ENCODE measurements around the gene POR. TPM values are rescaled to one million over a fixed set of nuclear protein-coding genes. Genes with fewer than 3 reads are reported as not detected.

POR gene
- total RNA-seq, 1 experiment from 2014 or later, result 70.9 TPM

DNA sequence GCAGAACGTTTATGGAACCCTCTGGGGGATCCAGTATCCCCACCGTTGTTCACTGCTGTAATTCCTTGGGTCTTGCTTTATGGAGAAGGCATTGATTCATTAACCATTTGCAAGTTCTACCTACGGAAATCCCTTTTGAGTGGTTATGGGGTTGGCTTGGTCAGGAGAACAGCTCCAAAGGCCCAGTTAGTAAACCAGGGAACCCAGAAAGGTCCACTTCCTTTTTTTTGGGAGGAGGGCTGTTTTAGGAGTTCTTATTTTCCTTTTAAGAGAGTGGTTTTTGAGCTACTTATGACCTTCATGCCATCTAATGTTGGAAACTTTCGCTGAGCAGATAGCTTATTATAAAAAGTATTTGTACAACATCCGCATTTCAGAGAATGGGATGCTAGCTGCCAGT is 1.3 kb downstream of the POR start:
- no peak for DNase-seq (ENCODE audit: low spot score)

DNA sequence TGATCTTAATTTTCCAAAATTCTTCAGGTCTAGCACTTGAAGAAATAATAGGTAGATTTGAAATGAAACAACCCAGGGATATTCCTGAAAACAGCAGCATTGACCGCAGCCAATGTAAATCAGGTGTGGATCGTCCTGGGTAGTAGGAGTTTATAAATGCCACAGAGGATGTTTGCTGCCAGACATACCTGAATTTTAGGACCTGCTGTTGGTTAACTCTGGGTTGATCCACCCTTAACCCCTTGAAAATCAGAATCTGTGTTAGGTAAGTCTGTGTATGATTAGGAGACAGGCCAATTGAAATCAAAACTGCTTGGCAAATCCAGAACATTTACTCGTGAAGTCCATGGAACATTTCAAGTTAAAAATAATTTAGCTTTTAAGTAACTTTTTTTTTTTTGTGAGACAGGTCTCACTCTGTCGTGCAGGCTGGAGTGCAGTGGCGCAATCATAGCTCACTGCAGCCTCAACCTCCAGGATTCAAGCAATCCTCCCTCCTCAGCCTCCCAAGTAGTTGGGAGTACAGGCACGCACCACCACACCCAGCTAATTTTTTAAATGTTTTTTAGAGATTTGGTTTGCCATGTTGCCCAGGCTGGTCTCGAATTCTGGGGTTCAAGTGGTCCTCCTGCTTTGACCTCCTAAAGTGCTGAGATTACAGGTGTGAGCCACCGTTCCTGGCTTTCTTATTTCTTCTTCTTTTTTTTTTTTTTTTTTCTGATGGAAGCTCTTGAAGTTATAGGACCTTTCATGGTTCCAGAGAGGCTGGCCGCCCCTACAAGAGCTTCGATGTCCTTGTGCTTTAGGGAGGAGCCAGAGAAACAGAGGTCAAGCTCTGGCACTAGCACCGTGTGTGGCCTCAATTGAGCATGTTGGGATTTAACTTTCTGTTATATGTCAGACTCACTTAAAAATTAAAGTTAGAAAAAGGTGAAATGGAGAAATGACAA is 2.0 kb downstream of the POR start:
- DNase-seq (ENCODE audit: low spot score), result no peak

DNA sequence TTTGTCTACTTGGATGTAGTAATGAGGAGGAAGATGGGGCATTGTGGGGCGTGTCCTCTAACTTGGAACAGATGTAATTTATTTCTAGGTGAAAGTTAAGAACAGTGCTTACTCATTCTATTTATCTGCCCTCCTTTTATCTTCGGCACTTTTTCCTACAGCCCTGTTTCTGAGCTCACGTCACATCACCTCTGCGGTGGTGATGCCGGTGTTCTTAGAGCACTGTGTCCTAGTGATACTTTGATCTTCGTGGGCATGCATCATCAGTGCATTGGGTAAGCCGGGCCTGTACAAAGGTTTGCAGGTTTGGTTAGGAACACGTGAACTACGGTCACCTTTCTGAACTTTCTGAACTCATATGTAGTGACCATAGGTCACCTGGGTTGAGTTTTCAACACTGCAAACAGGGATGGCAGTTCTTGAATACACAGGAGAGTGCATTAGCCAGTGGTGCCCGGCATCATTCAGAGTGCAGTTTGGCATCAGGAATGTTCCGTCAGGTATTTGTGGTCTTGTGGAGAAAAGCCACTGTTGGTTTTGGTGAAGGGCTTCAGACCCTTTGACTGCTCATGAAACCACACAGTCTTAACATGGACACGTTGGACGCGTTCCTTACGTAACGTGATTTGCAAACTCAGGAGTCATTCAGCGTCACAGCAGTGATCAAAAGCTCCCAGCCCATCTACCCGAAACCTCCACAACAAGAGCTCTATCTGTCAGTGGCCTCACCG is 5.6 kb downstream of the POR start:
- DNase-seq (ENCODE audit: low spot score), result peak; percentile 67

DNA sequence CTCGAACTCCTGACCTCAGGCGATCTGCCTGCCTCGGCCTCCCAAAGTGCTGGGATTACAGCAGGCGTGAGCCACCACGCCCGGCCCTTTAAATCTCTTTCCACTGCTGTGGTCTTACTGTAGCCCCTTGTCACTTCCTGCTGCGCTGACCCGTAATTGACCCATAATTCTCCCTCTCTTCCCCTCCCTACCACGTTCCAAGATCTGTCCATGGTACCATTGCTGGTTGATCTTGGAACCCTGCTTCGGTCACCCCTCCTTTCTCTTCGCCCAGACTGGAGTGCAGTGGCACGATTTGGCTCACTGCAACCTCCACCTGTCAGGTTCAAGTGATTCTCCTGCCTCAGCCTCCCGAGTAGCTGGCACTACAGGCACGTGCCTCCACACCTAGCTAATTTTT is 6.5 kb downstream of the POR start:
- DNase-seq (ENCODE audit: low spot score), result no peak

DNA sequence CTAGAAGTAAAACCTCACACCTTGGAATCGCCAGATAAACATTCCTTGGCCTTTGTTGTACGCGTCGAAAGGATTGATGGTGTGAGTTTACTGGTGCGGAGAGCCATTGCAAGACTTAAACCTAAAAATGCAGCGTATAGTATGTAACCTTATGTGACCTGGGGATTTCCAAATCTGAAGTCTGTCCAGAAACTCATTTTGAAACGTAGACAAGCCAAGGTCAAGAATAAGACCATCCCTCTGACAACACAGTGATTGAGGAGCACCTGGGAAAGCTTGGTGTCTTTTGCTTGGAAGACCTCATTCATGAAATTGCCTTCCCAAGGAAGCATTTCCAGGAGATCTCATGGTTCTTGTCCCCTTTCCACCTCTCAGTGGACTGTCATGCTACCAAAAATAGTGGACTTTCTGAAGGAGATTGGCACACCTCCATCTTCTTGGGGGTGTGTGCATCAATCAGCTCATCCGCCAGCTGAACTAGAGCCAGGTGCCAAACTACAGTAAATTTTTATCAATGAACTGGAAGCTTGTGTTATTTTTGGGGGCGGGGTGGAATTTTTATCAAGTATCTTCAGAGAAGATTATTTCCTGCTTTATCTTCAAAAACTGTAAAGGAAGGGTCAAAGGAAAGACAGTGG is 8.1 kb downstream of the POR start:
- no peak for DNase-seq (ENCODE audit: low spot score)

DNA sequence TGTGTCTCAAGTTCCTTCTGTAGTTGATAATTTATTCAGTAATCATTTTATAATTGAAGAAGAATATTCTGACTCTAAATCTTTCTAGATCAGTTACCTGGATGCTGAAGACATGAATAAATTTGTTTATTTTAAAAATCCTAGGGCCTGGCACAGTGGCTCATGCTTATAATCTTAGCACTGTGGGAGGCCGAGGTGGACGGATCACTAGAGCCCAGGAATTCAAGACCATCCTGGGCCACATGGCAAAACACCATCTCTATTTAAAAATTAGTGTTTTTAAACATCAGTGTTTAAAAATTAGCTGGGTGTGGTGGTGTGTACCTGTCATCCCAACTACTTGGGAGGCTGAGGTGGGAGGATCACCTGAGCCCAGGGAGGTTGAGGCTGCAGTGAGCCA is 9.3 kb downstream of the POR start:
- no peak for DNase-seq (ENCODE audit: low spot score)

DNA sequence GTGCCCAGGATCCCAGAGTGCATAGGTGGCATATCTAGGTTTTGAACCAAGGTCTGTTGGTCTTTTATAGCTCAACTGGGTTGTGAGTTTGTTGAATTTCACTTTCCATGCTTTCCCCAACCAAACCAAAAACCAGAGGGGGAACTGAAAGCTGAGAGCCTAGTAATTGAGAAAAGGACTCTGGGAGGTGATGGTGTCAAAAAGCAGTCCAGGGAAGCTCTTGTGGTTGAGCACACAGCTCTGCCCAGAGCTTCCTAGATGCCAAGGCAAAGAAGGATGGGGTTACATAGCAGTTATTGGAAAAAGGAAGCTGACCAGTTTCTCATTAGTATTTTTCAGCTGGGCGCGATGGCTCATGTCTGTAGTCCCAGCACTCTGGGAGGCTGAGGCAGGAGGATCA is 9.9 kb downstream of the POR start:
- DNase-seq (ENCODE audit: low spot score), result no peak

DNA sequence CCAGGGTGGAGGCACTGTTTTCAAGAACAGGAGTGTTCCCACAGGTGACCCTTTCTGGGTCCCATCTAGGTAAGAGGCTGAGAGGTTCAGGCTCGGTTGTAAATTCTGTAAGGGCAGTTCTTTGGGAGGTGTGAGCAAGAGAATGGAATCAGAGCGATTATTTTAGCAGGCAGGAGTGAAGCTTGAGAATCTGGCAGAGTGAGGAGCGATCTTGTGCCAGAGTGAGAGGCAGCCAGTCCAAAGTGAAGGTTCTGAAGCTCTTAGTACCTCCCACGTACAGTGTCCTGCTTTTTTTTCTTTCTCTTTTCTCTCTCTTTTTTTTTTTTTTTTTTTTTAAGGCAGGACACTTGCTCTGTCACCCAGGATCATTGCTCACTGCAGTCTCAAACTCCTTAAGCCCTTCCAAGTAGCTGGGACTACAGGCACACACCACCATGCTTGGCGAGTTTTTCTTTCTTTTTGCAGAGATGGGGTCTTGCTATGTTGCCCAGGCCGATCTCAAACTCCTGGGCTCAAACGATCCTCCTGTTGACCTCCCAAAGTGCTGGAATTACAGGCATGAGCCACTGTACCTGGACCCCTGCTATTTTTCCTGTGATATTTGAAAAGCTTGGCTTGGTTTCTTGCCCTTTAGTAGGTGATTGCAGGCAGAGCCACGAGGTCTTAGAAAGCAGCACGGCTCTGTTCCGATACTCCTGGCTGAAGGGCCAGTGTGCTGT is 10.9 kb downstream of the POR start:
- DNase-seq (ENCODE audit: low spot score), result no peak

DNA sequence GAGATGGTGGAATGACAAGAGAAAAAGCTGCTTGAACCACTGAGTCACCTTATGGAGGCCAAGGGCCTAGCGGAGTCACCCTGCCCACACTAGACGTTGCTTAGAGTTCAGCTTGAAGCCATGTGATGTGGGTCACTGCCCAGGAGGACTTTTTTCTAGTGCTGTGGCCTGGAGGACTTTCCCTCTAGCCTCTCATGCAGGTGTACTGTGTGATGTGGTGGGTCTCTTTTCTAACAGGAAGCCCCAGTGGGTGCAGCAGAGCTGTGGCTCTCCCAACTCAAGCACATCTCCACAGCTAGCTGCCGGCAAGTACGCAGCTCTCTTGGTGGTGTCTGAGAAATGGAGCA is 13.6 kb downstream of the POR start:
- no peak for DNase-seq (ENCODE audit: low spot score)

DNA sequence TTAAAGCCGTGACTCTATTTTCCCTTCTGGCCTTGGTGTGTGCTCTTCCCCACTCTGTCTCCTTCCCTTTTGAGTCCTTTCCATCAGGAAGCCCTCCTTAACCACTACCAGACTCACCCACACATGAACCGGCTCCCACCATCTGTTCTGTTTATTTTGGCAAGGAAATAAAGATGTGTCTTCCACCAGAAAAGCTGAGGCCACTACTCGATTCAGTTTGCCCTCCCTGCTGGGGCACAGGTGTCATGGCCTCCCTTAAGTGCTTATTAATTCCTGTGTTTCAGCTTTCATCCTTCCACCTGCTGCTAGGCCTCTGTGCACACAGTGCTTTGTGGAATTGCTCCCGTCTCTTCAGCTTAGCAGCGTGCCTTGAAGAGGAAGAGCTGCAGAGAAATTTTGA is 16.7 kb downstream of the POR start:
- no peak for DNase-seq (ENCODE audit: low spot score)

DNA sequence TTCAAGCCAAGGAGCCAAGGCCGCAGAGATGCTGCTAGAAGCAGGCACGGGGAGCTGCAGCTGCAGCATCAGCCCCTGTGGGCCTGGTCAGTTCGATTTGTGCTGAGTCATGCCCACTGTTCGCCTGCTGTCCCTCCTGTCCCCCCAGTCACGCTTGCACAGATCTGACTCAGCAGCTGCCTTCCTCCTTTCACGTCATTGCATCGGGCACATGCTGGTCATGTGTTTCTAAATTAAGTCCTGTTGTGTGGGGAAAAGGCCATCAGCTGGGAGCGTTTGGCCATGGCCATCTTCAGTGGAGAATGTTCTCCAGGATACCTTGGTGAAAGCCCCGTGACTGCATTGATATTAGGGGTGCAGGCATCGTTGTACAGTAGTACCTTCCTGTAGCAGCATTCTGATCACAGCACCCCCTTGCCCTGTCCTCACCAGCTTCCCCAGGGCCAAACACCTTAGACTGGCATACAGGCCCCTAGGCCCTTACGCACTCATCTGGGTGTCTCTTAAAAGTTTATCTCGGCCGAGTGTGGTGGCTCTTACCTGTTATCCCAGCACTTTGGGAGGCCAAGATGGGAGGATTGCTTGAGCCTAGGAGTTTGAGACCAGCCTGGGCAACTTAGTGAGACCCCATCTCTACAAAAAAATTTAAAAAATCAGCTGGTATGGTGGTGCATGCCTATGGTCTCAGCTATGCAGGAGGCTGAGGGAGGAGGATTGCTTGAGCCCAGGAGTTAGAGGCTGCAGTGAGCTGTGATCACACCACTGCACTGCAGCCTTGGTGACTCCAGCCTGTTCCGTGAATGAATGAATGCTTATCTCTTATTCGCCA is 23.2 kb downstream of the POR start:
- peak; percentile 94 for DNase-seq (ENCODE audit: low spot score)

DNA sequence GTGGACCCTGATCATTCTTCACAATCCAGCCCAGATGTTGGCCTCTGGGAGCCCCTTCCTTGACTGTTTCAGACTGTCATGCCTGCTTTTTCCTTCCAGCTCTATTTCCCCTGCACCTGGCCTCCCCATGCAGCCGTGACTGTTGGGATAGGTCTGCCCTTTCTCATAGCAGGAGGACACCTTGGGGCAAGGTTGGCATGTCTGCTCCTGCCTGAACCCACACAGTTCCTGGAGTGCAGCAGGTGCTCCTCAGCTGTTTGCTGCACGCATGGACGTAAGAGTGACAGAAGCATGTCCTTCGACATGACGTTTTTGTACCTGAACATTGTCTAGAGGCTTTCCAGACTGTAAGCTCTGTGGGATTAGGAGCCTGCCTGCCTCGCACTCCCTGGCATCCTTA is 24.0 kb downstream of the POR start:
- DNase-seq (ENCODE audit: low spot score), result no peak

DNA sequence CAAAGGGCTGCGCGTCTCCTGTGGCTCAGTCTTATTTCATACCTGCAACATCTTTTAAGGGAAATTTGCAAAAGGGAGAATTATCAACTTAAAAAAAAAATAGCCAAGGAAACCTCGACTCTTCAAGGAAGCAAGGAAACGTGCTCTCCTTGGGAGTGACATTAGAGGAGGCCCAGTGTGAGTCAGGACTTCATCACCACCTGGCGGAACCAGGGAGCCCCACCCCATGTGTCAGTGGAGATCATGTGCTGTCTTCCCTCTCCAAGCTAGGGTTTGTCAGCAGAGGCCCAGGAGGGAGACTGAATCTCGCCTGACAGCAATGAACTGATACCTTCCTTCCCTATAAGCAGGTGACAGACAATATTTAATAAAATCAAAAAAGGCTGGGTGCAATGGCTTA is 28.9 kb downstream of the POR start:
- peak; percentile 92 for DNase-seq (ENCODE audit: low spot score)

DNA sequence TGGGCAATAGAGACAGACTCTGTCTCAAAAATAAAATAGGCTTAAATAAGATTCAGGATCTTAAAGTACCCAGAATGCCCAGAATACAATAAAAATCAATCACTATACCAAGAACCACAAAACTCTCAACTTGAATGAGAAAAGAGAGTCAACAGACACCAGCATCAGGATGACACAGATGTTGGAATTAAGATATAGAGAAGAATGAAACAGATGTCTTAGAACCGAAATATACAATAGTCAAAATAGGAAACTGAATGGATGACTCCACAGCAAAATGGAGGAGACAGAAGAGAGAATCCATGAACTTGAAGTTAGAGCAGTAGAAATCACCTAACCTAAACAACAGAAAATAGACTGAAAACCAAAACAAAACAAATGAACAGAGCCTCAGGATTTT is 29.6 kb downstream of the POR start:
- DNase-seq (ENCODE audit: low spot score), result no peak

DNA sequence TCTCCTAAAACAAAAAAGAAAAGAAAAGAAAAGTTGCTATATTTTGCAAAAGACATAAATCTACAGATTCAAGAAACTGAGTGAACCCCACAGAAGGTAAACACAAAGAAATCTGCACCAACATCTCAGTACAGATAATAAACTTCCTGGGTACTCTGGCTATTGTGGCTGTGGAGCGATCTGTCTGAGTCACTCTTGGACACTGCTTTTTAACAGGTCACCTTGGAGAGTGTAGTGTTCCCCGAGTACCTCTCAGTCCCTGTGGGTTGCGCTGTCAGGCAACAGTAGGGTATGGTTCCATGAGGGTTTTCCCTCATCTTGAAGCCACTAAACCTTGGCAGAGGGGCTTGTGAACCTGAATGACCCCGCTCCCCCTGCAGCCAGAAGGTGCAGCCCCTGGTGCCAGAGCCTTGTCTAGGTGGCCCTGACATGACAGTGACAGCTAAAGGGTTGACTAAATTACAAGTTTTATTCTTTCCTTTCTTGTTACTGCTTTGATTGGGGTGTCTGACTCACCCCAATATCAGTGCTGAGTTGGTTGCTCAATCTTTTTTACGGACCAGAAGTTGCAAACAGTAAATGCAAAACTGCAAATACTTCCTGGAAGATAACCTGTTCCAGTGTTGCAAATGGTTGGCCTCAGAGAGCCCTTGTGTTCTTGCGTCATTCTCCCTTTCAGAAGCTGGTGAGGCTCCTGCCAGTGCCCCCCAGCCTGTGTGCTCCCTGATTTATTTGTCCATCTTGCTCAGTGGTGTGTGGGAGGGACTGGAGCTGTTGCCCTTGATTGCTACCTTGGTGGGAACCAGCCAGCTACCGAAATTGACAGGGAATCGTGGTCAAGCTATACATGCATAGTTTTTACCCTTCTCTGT is 30.6 kb downstream of the POR start:
- peak; percentile 72 for DNase-seq (ENCODE audit: low spot score)

DNA sequence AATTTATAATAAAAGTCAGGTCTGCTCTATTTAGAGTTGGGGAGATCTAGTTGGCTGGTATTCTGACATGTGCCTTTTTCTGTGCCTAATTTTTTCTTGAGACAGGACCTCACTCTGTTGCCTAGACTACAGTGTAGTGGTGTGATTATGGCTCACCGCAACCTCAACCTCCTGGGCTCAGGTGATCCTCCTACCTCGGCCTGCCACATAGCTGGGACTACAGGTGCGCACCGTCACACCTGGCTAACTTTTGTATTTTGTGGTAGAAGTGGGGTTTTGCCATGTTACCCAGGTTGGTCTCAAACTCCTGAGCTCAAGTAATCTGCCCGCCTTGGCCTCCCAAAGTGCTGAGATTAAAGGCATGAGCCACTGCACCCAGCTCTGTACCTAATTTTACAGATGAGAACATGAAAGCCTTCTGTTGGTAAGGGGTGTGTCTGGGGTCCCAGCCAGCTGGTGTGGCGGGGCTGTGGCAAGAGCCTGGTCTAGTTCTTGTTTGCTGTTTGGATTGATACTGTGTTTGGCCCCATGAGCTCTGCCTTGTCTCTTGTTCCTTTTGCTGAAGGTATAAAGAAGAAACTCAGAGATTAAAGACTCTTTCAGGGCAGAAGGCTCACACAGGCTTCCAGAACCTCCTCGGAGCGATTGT is 31.4 kb downstream of the POR start:
- DNase-seq (ENCODE audit: low spot score), result no peak

DNA sequence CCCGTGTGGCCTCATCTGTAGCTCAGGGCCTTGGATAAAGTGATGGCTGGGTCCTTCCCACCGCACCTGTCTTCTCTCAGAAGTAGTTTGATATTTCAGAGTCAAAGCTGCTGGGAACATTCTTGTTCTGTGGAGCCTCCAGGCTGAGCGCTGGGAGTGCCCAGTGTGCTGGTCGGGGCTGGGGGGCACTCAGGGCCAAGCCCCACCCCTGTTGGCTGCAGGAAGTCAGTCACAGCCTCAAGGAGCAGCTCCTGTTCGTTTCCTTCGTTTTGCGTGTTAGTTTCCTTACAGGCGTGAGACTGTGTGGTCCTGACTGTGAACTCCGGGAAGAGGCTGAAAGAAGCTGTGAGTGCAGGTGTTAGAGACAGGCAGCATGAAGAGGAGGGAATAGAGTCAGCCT is 33.2 kb downstream of the POR start:
- DNase-seq (ENCODE audit: low spot score), result no peak

DNA sequence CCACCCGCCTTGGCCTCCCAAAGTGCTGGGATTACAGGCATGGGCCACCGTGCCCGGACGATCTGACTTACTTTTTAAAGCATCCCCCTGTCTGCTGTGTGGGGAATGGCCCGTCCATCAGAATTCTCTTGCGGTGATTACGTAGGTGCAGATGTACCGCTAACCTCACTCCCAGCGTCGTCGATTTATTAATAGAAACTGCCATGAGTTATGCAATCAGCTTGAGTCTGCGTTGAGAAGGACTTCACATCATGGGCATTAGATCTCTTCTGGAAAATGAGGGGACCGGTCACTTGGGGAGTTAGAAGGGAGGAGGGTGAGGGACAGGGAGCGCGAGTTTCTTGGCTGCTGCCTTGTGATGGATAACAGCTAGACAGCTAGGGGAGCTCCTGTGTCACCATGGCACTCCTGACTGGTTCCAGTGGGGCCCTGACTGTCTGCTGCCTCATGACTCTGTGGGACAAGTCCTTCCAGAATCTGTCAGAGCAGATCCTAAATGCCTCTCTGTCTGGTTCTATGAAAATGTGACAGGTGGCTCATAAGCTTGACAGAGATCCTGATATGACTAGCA is 35.2 kb downstream of the POR start:
- DNase-seq (ENCODE audit: low spot score), result no peak

DNA sequence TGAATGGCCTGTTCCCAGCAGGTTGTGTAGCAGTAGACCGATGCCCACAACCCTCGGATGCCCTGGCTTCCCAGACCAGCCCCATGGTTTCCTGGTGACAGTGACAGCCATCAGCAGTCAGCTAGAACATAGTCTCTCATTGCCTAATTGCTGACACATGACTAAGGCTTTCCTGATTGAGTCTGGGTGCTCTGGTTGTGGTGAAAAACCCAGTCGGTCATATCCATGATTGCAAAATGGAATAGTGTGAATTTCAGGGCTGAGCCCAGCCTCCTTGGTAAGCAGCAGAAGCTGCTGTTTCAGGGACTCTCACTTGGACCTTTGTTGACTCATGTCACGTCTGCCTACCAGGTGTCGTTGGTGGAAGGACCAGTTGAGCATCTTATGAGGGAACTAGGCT is 36.6 kb downstream of the POR start:
- peak; percentile 37 for DNase-seq (ENCODE audit: low spot score)
